HepG2 (cell line): ENCODE data around the gene ZBP1. TPM values are rescaled to one million over a fixed set of nuclear protein-coding genes. Genes with fewer than 3 reads are reported as not detected.

Source experiments
- ARNTL ChIP-seq: sonication (generic); formaldehyde crosslinking; IDR thresholded peaks from 2 replicates; pipeline ENCODE4 v1.4.0; 2020; ENCODE audit warnings: mild to moderate bottlenecking, missing genetic modification reagents
- CEBPZ ChIP-seq: IDR thresholded peaks from 2 replicates; pipeline ENCODE4 v1.6.1; 2012; ENCODE audit warnings: low read length, improper control_type of control experiment
- CTCF ChIP-seq: sonication (generic); formaldehyde crosslinking; IDR thresholded peaks from 2 replicates; pipeline ENCODE4 v1.5.0; 2020; ENCODE audit warnings: mild to moderate bottlenecking, missing genetic modification reagents, moderate library complexity
- MLLT10 ChIP-seq: sonication (generic); formaldehyde crosslinking; IDR thresholded peaks from 2 replicates; pipeline ENCODE4 v1.4.0; 2020; ENCODE audit warnings: missing genetic modification reagents
- MXD4 ChIP-seq: IDR thresholded peaks from 2 replicates; pipeline ENCODE4 v1.6.1; 2016; ENCODE audit warnings: mild to moderate bottlenecking, missing biosample characterization, missing genetic modification reagents
- NCOA2 ChIP-seq: sonication (generic); formaldehyde crosslinking; IDR thresholded peaks from 2 replicates; pipeline ENCODE4 v1.8.0; 2022; ENCODE audit warnings: inconsistent platforms
- NONO ChIP-seq, 2 experiments: fragments of 450-650 bp in 1 of 2; sonication (generic) in 1 of 2; formaldehyde crosslinking in 1 of 2; IDR thresholded peaks in 1 of 2; conservative IDR thresholded peaks in 1 of 2; 2 replicates each; pipeline versions ENCODE4 v1.6.1 to v1.8.0; 2017 to 2022; ENCODE audit warnings: mild to moderate bottlenecking in 1 of 2, missing genetic modification reagents in 1 of 2, moderate library complexity in 1 of 2
- NPAS2 ChIP-seq: sonication (generic); formaldehyde crosslinking; IDR thresholded peaks from 2 replicates; pipeline ENCODE4 v1.8.0; 2022; ENCODE audit warnings: mild to moderate bottlenecking, missing genetic modification reagents, borderline replicate concordance
- SMC3 ChIP-seq: IDR thresholded peaks from 2 replicates; pipeline ENCODE4 v1.6.1; 2011; ENCODE audit warnings: low read length, improper control_type of control experiment
- SOX13 ChIP-seq, 3 experiments: fragments of 450-650 bp in 1 of 3; sonication (generic) in 1 of 3; formaldehyde crosslinking in 1 of 3; IDR thresholded peaks in 2 of 3; conservative IDR thresholded peaks in 1 of 3; 2 replicates each; pipeline versions ENCODE4 v1.5.0 to v1.6.1; 2016 to 2020; ENCODE audit warnings: antibody characterized with exemption in 1 of 3, mild to moderate bottlenecking in 1 of 3, missing compliant biosample characterization in 1 of 3, missing genetic modification reagents in 1 of 3, moderate library complexity in 1 of 3
- TCF12 ChIP-seq, 2 experiments: fragments of 450-650 bp in 1 of 2; sonication (generic) in 1 of 2; formaldehyde crosslinking in 1 of 2; IDR thresholded peaks; 2 replicates each; pipeline versions ENCODE4 v1.6.1 to v1.8.0; 2017 to 2022; ENCODE audit warnings: antibody characterized with exemption in 1 of 2, mild to moderate bottlenecking in 1 of 2, missing genetic modification reagents in 1 of 2, moderate library complexity in 1 of 2
- USF2 ChIP-seq, 2 experiments: sonication (generic) in 1 of 2; formaldehyde crosslinking in 1 of 2; IDR thresholded peaks; 2 replicates each; pipeline versions ENCODE4 v1.5.1 to v1.6.1; 2011 to 2020; ENCODE audit warnings: borderline replicate concordance in 1 of 2, low read depth in 1 of 2, low read length in 1 of 2, mild to moderate bottlenecking in 1 of 2, missing genetic modification reagents in 1 of 2, moderate library complexity in 1 of 2
- ZBTB10 ChIP-seq: sonication (generic); formaldehyde crosslinking; IDR thresholded peaks from 2 replicates; pipeline ENCODE4 v1.4.0; 2020; ENCODE audit warnings: missing genetic modification reagents, borderline replicate concordance
- ZNF329 ChIP-seq: sonication (generic); formaldehyde crosslinking; IDR thresholded peaks from 2 replicates; pipeline ENCODE4 v1.9.0; 2021; ENCODE audit warnings: low read depth, mild to moderate bottlenecking, missing genetic modification reagents
- ZNF549 ChIP-seq: sonication (generic); formaldehyde crosslinking; IDR thresholded peaks from 2 replicates; pipeline ENCODE4 v1.5.0; 2020; ENCODE audit warnings: missing genetic modification reagents
- ZNF850 ChIP-seq: sonication (generic); formaldehyde crosslinking; conservative IDR thresholded peaks from 2 replicates; pipeline ENCODE4 v1.9.0; 2021; ENCODE audit warnings: mild to moderate bottlenecking, missing genetic modification reagents
- polyA plus RNA-seq, 8 experiments: library from polyadenylated mRNA; depleted of rRNA in 3 of 8; stranded (reverse) in 7 of 8; unstranded in 1 of 8; fragments of >200 nt; fragmentation: Illumina TruSeq in 4 of 8; extraction: Trizol in 4 of 8; gene quantifications; 2 replicates each; pipeline versions ENCODE4 v1.2.1 to v1.2.3, GENCODE V29; 2011 to 2016; ENCODE audit warnings: low read depth in 4 of 8, missing spikeins in 1 of 8, mixed read lengths in 1 of 8; ENCODE audit not compliant: insufficient read depth in 1 of 8
- total RNA-seq, 5 experiments: library from RNA; depleted of rRNA; stranded (reverse); fragments of >200 nt; fragmentation: Illumina TruSeq; extraction: Trizol; gene quantifications; 2 replicates each; pipeline ENCODE4 v1.2.3, GENCODE V29; 2016; ENCODE audit warnings: low read depth in 1 of 5

ZBP1 gene
- total and polyA plus RNA-seq, 2 of the 13 experiments (the other 11 are each of a cell fraction or from before 2014, with no cell fraction given): not detected

- TF ChIP-seq NCOA2 (CRISPR knock-in tag) (no peak), ZNF850 (0 out of 2 replicates have a peak, but pooled peaks have one; percentile 28), CEBPZ (peak; percentile 27), CTCF (CRISPR knock-in tag) (peak; percentile 68), USF2 (IDR thresholded peaks at IDR 0.05; ENCODE audit: low read depth, low read length) (peak; percentile 63; the same call in 1 of the 2 replicates), USF2 (CRISPR knock-in tag; IDR thresholded peaks at IDR 0.05; ENCODE audit: borderline replicate concordance) (peak; percentile 69; the same call in 1 of the 2 replicates), SMC3 (peak; percentile 53), NPAS2 (CRISPR knock-in tag) (no peak), ARNTL (CRISPR knock-in tag) (peak; percentile 85), TCF12 (IDR thresholded peaks at IDR 0.05) (no peak), TCF12 (CRISPR knock-in tag; IDR thresholded peaks at IDR 0.05) (0 out of 2 replicates have a peak, but pooled peaks have one; percentile 46), SOX13 (IDR thresholded peaks at IDR 0.05) (no peak), SOX13 (CRISPR knock-in tag; conservative IDR thresholded peaks at IDR 0.05 in 1 of 2, IDR thresholded peaks at IDR 0.05 in 1 of 2) (peak in 1 of 2 experiments; percentile 64; a peak in 1 of 4 replicates), ZBTB10 (CRISPR knock-in tag) (no peak), MXD4 (CRISPR knock-in tag) (peak; percentile 66; the same call in 1 of the 2 replicates), ZNF549 (CRISPR knock-in tag) (no peak), NONO (IDR thresholded peaks at IDR 0.05) (no peak), NONO (CRISPR knock-in tag; conservative IDR thresholded peaks at IDR 0.05) (0 out of 2 replicates have a peak, but pooled peaks have one; percentile 56), MLLT10 (no peak), ZNF329 (CRISPR knock-in tag) (no peak)
Observed at GRCh38 chr20:57568088-57568896, 51.9 kb downstream of the ZBP1 start (continued).
